OCI-LY7 (cell line): ENCODE measurements around the gene FUT8. TPM values are rescaled to one million over a fixed set of nuclear protein-coding genes. Genes with fewer than 3 reads are reported as not detected.

ENCODE experiments used
- BruUV-seq: library from RNA; stranded (reverse); fragments of 400-500 nt; replicated peaks from 2 replicates; lab custom pipeline; 2021; lab: Mats Ljungman, UMichigan
- CTCF ChIA-PET: fragments of 300-600 bp; sonication (Branson Sonifier 250); formaldehyde crosslinking; loops from one replicate; lab custom pipeline; 2022; ENCODE audit warnings: antibody characterized with exemption; ENCODE audit not compliant: unreplicated experiment; lab: Charles Lee
- POLR2A ChIA-PET: fragments of 300-600 bp; sonication (Branson Sonifier 250); formaldehyde crosslinking; loops from one replicate; lab custom pipeline; 2022; ENCODE audit warnings: antibody characterized with exemption; lab: Charles Lee
- DNase-seq: peaks from one replicate; pipeline ENCODE4 v3.0.0-alpha.2; 2015; ENCODE audit warnings: low spot score
- H2AFZ ChIP-seq: fragments of 200-600 bp; sonication (generic), shearing (Covaris generic); 2 replicates; pipeline ENCODE4 v1.6.1; 2014; ENCODE audit warnings: mild to moderate bottlenecking, antibody characterized with exemption, low read length, moderate library complexity
- H3K27ac ChIP-seq: fragments of 200-600 bp; sonication (generic); 2 replicates; pipeline ENCODE4 v1.5.1; 2014; ENCODE audit warnings: mixed run types, low read depth, mild to moderate bottlenecking, moderate library complexity, low read length, inconsistent platforms; ENCODE audit not compliant: poor library complexity, severe bottlenecking
- H3K36me3 ChIP-seq: fragments of 200-600 bp; sonication (generic); 2 replicates; pipeline ENCODE4 v1.6.1; 2014; ENCODE audit warnings: mild to moderate bottlenecking, antibody characterized with exemption, low read length, moderate library complexity, mixed read lengths; ENCODE audit not compliant: insufficient read depth
- H3K4me1 ChIP-seq: fragments of 200-600 bp; sonication (generic); 2 replicates; pipeline ENCODE4 v1.5.1; 2014; ENCODE audit warnings: mild to moderate bottlenecking, low read length; ENCODE audit not compliant: insufficient read depth, poor library complexity, severe bottlenecking
- H3K4me2 ChIP-seq: fragments of 200-600 bp; sonication (generic); 2 replicates; pipeline ENCODE4 v1.6.1; 2014; ENCODE audit warnings: mild to moderate bottlenecking, low read length
- H3K4me3 ChIP-seq: fragments of 200-600 bp; sonication (generic); 2 replicates; pipeline ENCODE4 v1.5.1; 2014; ENCODE audit warnings: mild to moderate bottlenecking, low read depth, low read length; ENCODE audit not compliant: poor library complexity, severe bottlenecking
- H3K79me2 ChIP-seq: fragments of 200-600 bp; sonication (generic); 2 replicates; pipeline ENCODE4 v1.6.1; 2016; ENCODE audit warnings: low read depth, mild to moderate bottlenecking, low read length, moderate library complexity, mixed read lengths; ENCODE audit not compliant: insufficient read depth
- H3K9me2 ChIP-seq: fragments of 200-600 bp; sonication (generic); 2 replicates; pipeline ENCODE4 v1.6.1; 2016; ENCODE audit warnings: mild to moderate bottlenecking, low read length, mixed read lengths; ENCODE audit not compliant: insufficient read depth
- H3K9me3 ChIP-seq: fragments of 200-600 bp; sonication (generic); 2 replicates; pipeline ENCODE4 v1.6.1; 2014; ENCODE audit warnings: mild to moderate bottlenecking, mixed run types, low read length, mixed read lengths
- H4K20me1 ChIP-seq: fragments of 200-600 bp; sonication (generic); 2 replicates; pipeline ENCODE4 v1.6.1; 2014; ENCODE audit warnings: mild to moderate bottlenecking, antibody characterized with exemption, low read length, moderate library complexity, mixed read lengths; ENCODE audit not compliant: insufficient read depth
- EZH2phosphoT487 ChIP-seq: fragments of 200-600 bp; sonication (generic); IDR thresholded peaks from 2 replicates; pipeline ENCODE4 v1.6.1; 2018; ENCODE audit warnings: low read depth, borderline replicate concordance, mild to moderate bottlenecking, mixed run types, antibody characterized with exemption, low read length, moderate library complexity, mixed read lengths
- intact Hi-C: fragments of 100-400 bp; cut with micrococcal nuclease; formaldehyde crosslinking; loops from one replicate; pipeline ENCODE4 v1.10.0; 2022; ENCODE audit not compliant: unreplicated experiment
- total RNA-seq, 2 experiments: library from RNA; depleted of rRNA in 1 of 2; stranded (reverse); fragments of >200 nt in 1 of 2; shearing (Covaris generic) in 1 of 2; gene quantifications; 2 replicates each; pipeline ENCODE4 v1.2.3, GENCODE V29; 2014 to 2022
- TF ChIP-seq, protein P1 (sequence below): fragments of 200-600 bp; sonication (generic); conservative IDR thresholded peaks from 2 replicates; pipeline ENCODE4 v1.5.1; 2014; ENCODE audit warnings: mild to moderate bottlenecking, antibody characterized with exemption, low read length, moderate library complexity, mixed read lengths

The FUT8 gene
- total RNA-seq, 2 experiments from 2014 or later = 90.3 to 174 TPM

- no peak overlapping the region for H3K4me2 ChIP-seq
- no peak for DNase-seq
- no peaks in the 10 kb centered on the region for H3K9me2 ChIP-seq
- no peaks in the 10 kb centered on the region for H3K36me3 ChIP-seq
- no peaks in the 10 kb centered on the region for H3K79me2 ChIP-seq
- H2AFZ ChIP-seq = no peak overlapping the region
- no peak overlapping the region for H3K27ac ChIP-seq
- intact Hi-C loops = no loop called here
- no peaks in the 10 kb centered on the region for H3K9me3 ChIP-seq
- H3K4me1 ChIP-seq = no peaks in the 10 kb centered on the region
- no peaks in the 10 kb centered on the region for H4K20me1 ChIP-seq
- no peak for TF ChIP-seq EZH2phosphoT487
- POLR2A ChIA-PET = no interaction called here
- CTCF ChIA-PET = no interaction called here
- no TSS peak for BruUV-seq
- no peak overlapping the region for H3K4me3 ChIP-seq
Measured at GRCh38 chr14:65772466-65772865, 359.9 kb downstream of the FUT8 start.

- intact Hi-C loops = no loop called here
- DNase-seq = no peak
- ChIA-PET POLR2A (no interaction called here), CTCF (no interaction called here)
- Histone ChIP-seq H3K4me3 (no peak overlapping the region), H3K4me2 (no peak overlapping the region), H3K4me1 (no peaks in the 10 kb centered on the region), H3K79me2 (no peaks in the 10 kb centered on the region), H3K36me3 (no peaks in the 10 kb centered on the region), H3K9me3 (no peaks in the 10 kb centered on the region), H3K9me2 (no peaks in the 10 kb centered on the region), H3K27ac (no peak overlapping the region), H2AFZ (no peak overlapping the region), H4K20me1 (no peaks in the 10 kb centered on the region)
- BruUV-seq = no TSS peak
- no peak for TF ChIP-seq EZH2phosphoT487
- TF ChIP-seq, protein P1, sequence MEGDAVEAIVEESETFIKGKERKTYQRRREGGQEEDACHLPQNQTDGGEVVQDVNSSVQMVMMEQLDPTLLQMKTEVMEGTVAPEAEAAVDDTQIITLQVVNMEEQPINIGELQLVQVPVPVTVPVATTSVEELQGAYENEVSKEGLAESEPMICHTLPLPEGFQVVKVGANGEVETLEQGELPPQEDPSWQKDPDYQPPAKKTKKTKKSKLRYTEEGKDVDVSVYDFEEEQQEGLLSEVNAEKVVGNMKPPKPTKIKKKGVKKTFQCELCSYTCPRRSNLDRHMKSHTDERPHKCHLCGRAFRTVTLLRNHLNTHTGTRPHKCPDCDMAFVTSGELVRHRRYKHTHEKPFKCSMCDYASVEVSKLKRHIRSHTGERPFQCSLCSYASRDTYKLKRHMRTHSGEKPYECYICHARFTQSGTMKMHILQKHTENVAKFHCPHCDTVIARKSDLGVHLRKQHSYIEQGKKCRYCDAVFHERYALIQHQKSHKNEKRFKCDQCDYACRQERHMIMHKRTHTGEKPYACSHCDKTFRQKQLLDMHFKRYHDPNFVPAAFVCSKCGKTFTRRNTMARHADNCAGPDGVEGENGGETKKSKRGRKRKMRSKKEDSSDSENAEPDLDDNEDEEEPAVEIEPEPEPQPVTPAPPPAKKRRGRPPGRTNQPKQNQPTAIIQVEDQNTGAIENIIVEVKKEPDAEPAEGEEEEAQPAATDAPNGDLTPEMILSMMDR = no peak
Measured at GRCh38 chr14:65772921-65773574, 360.5 kb downstream of the FUT8 start.

DNA sequence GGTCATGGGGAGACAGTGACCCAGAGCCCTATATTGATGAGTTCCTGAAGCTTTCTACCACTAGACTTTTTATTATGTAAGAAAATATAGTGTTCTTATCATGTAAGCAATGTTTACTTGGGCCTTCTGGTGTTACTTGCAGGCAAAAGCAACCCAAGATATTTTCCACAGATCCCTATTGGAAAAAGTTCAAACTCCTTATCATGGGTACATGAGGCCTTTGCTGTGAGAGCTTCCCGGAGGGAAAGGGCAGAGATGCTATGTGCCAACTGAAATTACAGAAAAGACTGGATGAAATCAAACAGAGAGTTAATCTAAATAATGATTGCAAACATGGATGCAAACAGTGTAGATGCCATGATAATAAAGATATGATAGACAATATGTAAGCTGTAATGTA, 361.5 kb downstream of the FUT8 start:
- CTCF ChIA-PET = no interaction called here
- H3K9me2 ChIP-seq = no peaks in the 10 kb centered on the region
- no peak overlapping the region for H3K4me3 ChIP-seq
- intact Hi-C loops = no loop called here
- no peak overlapping the region for H2AFZ ChIP-seq
- H3K27ac ChIP-seq = no peak overlapping the region
- no peak overlapping the region for H3K4me2 ChIP-seq
- no peaks in the 10 kb centered on the region for H4K20me1 ChIP-seq
- POLR2A ChIA-PET = interaction anchor here (0.6 to 0.7 kb wide), 2 partner anchors 20 to 609 kb away, joined by 3 read pairs; no protein-coding TSS in a partner anchor
- H3K36me3 ChIP-seq = no peaks in the 10 kb centered on the region
- no TSS peak for BruUV-seq
- TF ChIP-seq, protein P1 = no peak
- TF ChIP-seq EZH2phosphoT487 = no peak
- no peaks in the 10 kb centered on the region for H3K9me3 ChIP-seq
- H3K4me1 ChIP-seq = no peaks in the 10 kb centered on the region
- DNase-seq = no peak
- H3K79me2 ChIP-seq = no peaks in the 10 kb centered on the region
